ENCODE data around the gene C1orf159.
A peak's percentile ranks its signal among the peaks of the same experiment; 100 is the strongest.
"Not testable (repeated sequence)": the region's sequence is repeated elsewhere in the genome, so short reads cannot be mapped to it uniquely, and the experiment has no call there.

The C1orf159 gene

DNA sequence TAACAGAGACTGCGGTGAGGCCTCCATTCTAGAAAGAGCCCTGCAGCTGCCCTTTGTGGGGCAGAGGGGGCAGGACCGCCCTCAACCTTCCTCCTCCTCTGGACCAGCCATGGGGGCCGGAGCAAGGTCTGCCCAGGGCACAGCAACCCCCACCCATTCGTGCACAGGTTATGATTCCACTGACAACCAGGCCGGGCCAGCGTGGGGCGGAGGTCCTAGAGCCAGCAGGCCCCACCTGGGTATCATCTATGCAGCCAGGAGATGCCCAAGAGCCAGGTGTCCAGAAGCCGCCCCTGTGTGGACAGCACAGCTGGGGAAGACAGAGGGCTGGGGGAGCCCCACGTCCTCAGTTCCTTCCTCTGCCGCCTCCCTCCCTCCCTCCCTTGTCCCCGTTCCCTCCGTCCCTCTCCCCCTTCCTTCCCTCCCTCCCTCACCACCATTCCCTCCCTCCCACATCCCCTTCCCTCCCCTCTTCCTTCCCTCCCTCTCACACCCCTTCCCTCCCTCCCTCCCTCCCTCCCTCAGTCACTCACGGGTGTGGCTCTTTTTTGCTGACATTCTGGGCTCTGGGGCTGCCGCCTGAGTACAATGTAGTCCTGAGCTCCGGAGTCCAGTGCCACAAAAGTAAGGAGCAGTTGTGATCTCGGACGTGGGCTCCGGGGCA lies 54.1 kb downstream of the C1orf159 start:
- TF ChIP-seq, protein P1, sequence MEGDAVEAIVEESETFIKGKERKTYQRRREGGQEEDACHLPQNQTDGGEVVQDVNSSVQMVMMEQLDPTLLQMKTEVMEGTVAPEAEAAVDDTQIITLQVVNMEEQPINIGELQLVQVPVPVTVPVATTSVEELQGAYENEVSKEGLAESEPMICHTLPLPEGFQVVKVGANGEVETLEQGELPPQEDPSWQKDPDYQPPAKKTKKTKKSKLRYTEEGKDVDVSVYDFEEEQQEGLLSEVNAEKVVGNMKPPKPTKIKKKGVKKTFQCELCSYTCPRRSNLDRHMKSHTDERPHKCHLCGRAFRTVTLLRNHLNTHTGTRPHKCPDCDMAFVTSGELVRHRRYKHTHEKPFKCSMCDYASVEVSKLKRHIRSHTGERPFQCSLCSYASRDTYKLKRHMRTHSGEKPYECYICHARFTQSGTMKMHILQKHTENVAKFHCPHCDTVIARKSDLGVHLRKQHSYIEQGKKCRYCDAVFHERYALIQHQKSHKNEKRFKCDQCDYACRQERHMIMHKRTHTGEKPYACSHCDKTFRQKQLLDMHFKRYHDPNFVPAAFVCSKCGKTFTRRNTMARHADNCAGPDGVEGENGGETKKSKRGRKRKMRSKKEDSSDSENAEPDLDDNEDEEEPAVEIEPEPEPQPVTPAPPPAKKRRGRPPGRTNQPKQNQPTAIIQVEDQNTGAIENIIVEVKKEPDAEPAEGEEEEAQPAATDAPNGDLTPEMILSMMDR (IDR thresholded peaks at IDR 0.05; ENCODE audit: low read length, missing control alignments) = no peak
- H3K4me3 ChIP-seq (replicated peaks; ENCODE audit: low read depth, low read length) = no peak overlapping the region
- DNase-seq (ENCODE audit: low read depth) = no peak

DNA sequence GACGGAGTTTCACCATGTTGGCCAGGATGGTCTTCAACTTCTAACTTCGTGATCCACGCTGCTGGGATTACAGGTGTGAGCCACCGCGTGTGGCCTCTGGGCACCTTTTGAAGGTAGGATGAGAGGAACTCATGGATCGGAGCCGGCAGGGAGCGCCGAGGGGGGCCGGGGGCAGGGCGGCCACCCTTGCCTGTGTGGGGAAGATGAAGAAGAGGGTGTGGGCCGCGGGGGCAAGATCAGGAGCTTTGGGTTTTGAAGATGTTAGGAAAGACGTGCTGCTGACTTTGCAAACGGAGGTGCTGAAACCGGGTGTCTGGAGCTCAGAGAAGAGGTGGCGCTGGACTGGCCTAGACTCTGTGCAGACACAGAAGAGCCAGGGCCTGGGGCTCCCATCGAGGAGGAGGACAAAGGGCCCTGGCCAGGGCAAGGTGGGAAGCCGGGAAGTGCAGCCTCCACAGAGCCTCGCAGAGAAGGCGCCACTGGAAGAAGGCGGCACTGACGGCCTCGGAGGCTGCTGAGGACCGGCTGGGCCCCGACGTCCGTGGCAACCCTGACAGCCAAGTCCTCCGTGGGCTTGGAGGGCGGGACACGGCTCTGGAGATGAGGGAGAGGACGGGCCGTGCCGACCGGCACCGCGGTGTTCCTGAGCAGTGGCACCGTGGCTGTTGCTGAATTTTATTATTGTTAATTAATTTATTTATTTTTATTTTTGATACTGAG lies 55.4 kb downstream of the C1orf159 start:
- TF ChIP-seq, protein P1 (IDR thresholded peaks at IDR 0.05; ENCODE audit: low read length, missing control alignments) = no peak
- H3K4me3 ChIP-seq (replicated peaks; ENCODE audit: low read depth, low read length) = no peak overlapping the region
- DNase-seq (ENCODE audit: low read depth) = no peak

DNA sequence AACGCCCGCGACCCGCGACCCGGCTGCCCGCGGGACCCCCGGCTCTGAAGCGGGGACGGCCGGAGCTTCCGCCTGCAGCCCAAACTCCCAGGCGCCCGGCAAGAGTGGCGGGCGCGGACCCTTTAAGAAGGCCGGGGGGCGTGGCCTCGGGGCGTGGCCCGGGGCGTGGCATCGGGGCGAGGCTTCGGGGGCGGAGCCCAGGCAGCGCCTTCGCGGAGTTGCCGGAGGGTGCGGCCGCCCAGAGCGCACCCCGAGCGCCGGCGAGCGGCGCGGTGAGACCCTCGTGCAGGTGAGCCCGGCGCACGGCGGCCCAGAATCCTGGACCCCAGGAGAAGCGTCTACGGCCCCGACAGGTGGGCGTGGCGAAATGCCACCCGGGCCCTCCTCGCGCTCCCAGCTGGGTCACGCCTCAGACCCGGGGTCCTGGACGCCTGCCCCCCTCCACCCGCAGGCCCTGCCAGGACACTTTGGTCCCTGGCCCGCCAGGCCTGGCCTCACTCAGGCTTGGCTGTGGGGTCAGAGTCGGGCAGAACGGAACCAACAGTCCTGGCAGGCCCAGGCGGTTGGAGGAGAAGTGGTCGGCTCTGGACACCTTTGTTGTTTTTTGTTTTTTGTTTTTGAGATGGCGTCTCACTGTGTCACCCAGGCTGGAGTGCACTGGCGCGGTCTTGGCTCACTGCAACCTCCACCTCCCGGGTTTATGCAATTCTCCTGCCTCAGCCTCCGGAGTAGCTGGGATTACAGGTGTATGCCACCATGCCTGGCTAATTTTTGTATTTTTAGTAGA lies 56.2 kb downstream of the C1orf159 start:
- H3K4me3 ChIP-seq (replicated peaks; ENCODE audit: low read depth, low read length) = peak overlapping the region; percentile 45
- peak; percentile 60 for DNase-seq (ENCODE audit: low read depth)
- TF ChIP-seq, protein P1 (IDR thresholded peaks at IDR 0.05; ENCODE audit: low read length, missing control alignments) = no peak

DNA sequence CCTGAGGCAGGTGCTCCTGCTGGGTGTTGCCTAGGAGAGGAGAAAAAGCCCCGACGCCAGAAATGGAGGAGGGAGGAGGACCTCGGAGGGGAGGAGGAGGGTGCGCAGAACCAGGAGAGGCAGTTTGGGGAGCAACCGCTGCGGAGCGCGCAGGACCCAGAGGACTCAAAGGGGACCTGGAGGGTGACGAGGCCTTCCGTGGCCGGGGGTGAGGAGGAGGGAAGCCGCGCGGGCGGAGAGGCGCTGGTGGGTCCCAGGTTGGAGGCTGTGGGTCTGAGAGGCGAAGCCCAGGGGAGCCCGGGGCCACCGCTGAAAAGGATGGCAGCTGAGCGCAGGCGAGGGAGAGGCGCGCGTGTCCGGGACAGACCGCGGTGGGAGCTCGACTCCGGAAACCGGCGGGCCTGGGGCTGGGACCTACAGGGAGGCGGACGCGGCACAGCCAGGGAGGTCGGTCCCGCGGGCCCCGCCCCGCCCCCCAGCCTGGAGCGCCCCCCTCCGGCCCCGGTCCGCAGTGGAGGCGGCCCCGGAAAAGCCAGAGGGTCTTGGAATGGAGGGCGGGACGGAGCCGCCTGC lies 56.9 kb downstream of the C1orf159 start:
- peak overlapping the region; percentile 45 for H3K4me3 ChIP-seq (replicated peaks; ENCODE audit: low read depth, low read length)
- TF ChIP-seq, protein P1 (IDR thresholded peaks at IDR 0.05; ENCODE audit: low read length, missing control alignments) = no peak
- no peak for DNase-seq (ENCODE audit: low read depth)

DNA sequence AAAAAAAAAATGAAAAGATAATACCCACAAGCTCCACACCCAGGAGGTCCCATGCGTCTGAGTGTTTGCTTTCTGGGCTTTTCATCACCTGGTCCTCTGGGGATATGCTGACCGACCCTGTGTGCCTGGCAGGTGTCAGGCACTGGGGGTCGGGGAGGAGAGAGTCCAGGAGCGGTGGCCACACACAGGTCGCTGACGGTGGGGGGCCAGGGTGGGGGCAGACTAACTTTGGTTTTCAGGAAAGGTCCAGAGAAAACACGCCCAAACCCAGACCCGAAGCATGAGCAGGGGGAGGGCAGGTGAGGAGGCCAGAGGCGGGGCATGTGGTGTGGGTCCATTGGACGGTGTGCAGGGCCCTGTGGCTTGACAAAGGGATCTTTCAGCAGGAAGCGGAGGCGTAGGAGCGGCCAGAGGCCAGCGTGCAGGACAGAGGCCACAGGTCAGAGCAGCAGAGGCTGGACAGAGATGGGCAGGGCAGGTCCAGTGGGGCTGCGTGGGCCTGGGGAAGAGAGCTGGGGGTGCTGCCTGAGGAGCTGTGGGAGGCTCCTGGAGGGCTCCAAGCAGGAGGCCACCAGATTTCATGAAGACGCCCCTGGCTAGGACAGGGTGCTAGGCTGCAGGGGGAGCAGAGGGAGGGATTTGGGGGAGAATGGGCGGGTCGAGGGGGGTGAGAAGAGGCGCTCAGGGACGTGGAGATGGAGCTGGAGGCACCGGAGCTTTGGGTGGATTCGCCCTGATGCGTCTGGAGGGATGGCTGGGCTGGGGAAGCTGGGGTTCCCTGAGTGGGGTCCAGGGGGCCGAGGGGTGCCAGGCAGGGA lies 57.6 kb downstream of the C1orf159 start:
- H3K4me3 ChIP-seq (replicated peaks; ENCODE audit: low read depth, low read length) = no peak overlapping the region
- DNase-seq (ENCODE audit: low read depth) = no peak
- TF ChIP-seq, protein P1 (IDR thresholded peaks at IDR 0.05; ENCODE audit: low read length, missing control alignments) = no peak

DNA sequence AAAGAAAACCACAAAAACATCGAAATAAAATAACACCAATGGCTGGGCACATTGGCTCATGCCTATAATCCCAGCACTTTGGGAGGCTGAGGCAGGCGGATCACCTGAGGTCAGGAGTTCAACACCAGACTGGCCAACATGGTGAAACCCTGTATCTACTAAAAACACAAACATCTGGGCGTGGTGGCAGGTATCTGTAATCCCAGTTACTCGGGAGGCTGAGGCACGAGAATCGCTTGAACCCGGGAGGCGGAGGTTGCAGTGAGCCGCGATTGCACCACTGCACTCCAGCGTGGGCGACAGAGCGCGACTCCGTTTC lies 58.2 kb downstream of the C1orf159 start:
- H3K4me3 ChIP-seq (replicated peaks; ENCODE audit: low read depth, low read length); DNase-seq (ENCODE audit: low read depth): not testable (repeated sequence)

All from fibroblast of pulmonary artery (primary cell).